ENCODE data around the gene FA2H.

The FA2H gene

DNA sequence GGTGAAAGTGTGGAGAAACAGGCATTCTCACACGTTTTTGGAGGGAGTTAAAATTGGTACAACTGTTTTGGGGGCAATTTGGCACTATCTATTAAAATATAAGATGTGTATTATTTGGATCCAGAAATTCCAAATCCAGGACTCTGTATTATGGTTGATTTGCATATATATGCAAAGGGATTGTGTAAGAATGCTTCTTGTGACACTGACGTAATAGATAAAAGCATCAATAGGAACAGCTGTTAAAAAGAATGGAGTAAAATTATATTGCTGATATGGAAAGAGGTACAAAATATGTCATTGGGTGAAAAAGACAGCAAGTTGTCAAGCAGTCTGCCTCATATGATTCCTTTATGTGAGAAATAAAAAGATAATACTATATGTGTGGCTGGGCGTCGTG lies 17.3 kb downstream of the FA2H start:
- no peak overlapping the region for H3K9ac ChIP-seq (ENCODE audit: low read length)
- no peaks in the 10 kb centered on the region for H3K79me2 ChIP-seq (ENCODE audit: low read length)
- peaks cover 7% of the 10 kb centered on the region; the same call in 1 of the 2 replicates for H3K4me1 ChIP-seq (ENCODE audit: low read length)
- peaks cover 18% of the 10 kb centered on the region for H3K27me3 ChIP-seq (ENCODE audit: low read depth, low read length)
- H4K20me1 ChIP-seq (ENCODE audit: insufficient read depth, low read length) = no peaks in the 10 kb centered on the region
- no peak for TF ChIP-seq EZH2phosphoT487 (IDR thresholded peaks at IDR 0.05; ENCODE audit: low read depth)
- TF ChIP-seq, protein P1, sequence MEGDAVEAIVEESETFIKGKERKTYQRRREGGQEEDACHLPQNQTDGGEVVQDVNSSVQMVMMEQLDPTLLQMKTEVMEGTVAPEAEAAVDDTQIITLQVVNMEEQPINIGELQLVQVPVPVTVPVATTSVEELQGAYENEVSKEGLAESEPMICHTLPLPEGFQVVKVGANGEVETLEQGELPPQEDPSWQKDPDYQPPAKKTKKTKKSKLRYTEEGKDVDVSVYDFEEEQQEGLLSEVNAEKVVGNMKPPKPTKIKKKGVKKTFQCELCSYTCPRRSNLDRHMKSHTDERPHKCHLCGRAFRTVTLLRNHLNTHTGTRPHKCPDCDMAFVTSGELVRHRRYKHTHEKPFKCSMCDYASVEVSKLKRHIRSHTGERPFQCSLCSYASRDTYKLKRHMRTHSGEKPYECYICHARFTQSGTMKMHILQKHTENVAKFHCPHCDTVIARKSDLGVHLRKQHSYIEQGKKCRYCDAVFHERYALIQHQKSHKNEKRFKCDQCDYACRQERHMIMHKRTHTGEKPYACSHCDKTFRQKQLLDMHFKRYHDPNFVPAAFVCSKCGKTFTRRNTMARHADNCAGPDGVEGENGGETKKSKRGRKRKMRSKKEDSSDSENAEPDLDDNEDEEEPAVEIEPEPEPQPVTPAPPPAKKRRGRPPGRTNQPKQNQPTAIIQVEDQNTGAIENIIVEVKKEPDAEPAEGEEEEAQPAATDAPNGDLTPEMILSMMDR (IDR thresholded peaks at IDR 0.05; ENCODE audit: low read depth, low read length) = no peak
- no peak overlapping the region for H3K27ac ChIP-seq (ENCODE audit: low read length)
- H3K36me3 ChIP-seq (replicated peaks; ENCODE audit: low read depth, low read length) = no peaks in the 10 kb centered on the region
- H2AFZ ChIP-seq (ENCODE audit: low read depth, low read length) = no peak overlapping the region
- no peaks in the 10 kb centered on the region for H3K9me3 ChIP-seq (ENCODE audit: insufficient read depth, low read length)
- no peak overlapping the region for H3K4me3 ChIP-seq (ENCODE audit: low read length)
- no peak overlapping the region for H3K4me2 ChIP-seq (ENCODE audit: low read length)

DNA sequence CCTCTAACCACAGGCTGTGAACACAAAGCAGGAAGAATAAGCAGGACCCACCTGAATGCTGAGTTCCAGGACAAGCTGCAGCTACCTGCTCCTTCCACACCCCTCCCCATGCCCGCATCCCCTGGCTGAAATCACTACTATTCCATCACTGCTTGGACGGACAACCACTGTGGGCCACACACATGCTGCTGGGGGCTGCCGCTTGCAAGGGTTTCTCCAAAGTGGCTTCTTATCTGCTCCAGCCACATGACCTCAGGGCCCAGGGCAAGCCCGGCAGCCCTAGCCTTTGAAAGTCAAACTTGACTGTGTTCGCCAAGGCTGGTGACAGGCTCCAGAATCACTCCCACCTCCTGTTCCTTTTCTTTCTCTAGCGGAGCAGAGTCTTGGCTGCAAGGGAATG lies 18.4 kb downstream of the FA2H start:
- H3K9me3 ChIP-seq (ENCODE audit: insufficient read depth, low read length) = no peaks in the 10 kb centered on the region
- H2AFZ ChIP-seq (ENCODE audit: low read depth, low read length) = no peak overlapping the region
- H3K4me1 ChIP-seq (ENCODE audit: low read length) = peaks cover 7% of the 10 kb centered on the region; the same call in 1 of the 2 replicates
- no peak overlapping the region for H3K4me2 ChIP-seq (ENCODE audit: low read length)
- H3K36me3 ChIP-seq (replicated peaks; ENCODE audit: low read depth, low read length) = no peaks in the 10 kb centered on the region
- H3K79me2 ChIP-seq (ENCODE audit: low read length) = no peaks in the 10 kb centered on the region
- TF ChIP-seq EZH2phosphoT487 (IDR thresholded peaks at IDR 0.05; ENCODE audit: low read depth) = no peak
- TF ChIP-seq, protein P1 (IDR thresholded peaks at IDR 0.05; ENCODE audit: low read depth, low read length) = no peak
- no peak overlapping the region for H3K9ac ChIP-seq (ENCODE audit: low read length)
- peaks cover 18% of the 10 kb centered on the region for H3K27me3 ChIP-seq (ENCODE audit: low read depth, low read length)
- no peak overlapping the region for H3K4me3 ChIP-seq (ENCODE audit: low read length)
- H3K27ac ChIP-seq (ENCODE audit: low read length) = no peak overlapping the region
- H4K20me1 ChIP-seq (ENCODE audit: insufficient read depth, low read length) = no peaks in the 10 kb centered on the region

DNA sequence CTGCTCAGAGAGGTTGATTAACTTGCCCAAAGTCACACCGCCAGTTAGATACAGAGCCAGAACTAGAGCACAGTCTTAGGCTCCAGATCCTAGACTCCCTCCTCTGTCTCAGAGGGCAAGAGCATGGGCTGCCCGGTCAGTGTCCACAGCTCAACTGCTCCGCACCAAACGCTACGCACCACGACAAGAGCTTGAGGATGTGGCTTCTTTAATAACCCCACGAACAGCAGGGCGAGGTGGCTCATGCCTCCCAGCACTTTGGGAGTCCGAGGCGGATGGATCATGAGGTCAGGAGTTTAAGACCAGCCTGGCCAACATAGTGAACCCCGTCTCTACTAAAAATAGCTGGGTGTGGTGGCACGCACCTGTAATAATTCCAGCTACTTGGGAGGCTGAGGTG lies 21.4 kb downstream of the FA2H start:
- Histone ChIP-seq H3K27ac (ENCODE audit: low read length) (no peak overlapping the region), H3K4me3 (ENCODE audit: low read length) (no peak overlapping the region), H3K79me2 (ENCODE audit: low read length) (no peaks in the 10 kb centered on the region), H3K9me3 (ENCODE audit: insufficient read depth, low read length) (no peaks in the 10 kb centered on the region), H3K4me1 (ENCODE audit: low read length) (no peaks in the 10 kb centered on the region), H2AFZ (ENCODE audit: low read depth, low read length) (no peak overlapping the region), H3K4me2 (ENCODE audit: low read length) (no peak overlapping the region), H3K27me3 (ENCODE audit: low read depth, low read length) (peaks cover 18% of the 10 kb centered on the region), H3K9ac (ENCODE audit: low read length) (no peak overlapping the region), H4K20me1 (ENCODE audit: insufficient read depth, low read length) (no peaks in the 10 kb centered on the region), H3K36me3 (replicated peaks; ENCODE audit: low read depth, low read length) (no peaks in the 10 kb centered on the region)
- TF ChIP-seq, protein P1 (IDR thresholded peaks at IDR 0.05; ENCODE audit: low read depth, low read length) = no peak
- no peak for TF ChIP-seq EZH2phosphoT487 (IDR thresholded peaks at IDR 0.05; ENCODE audit: low read depth)

DNA sequence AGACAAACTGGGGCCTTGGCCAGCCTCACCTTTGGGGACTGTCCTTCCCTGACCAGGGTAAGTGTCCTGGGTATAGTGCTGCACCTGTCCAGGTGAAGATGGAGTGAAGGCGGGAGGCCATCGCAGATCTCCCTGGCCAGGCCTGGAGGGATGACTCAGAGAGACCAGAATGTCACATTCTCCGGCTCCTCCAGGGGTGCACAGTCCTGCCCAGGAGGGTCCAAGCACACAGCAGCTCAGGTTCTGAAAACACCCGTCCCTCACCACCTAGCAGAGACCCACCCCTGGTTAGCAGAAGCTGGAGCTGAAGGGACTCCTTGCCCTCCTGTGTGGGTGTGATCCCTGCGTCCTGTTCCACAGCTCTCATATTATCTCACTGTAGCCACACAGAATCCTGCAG lies 21.9 kb downstream of the FA2H start:
- no peak for TF ChIP-seq EZH2phosphoT487 (IDR thresholded peaks at IDR 0.05; ENCODE audit: low read depth)
- TF ChIP-seq, protein P1 (IDR thresholded peaks at IDR 0.05; ENCODE audit: low read depth, low read length) = no peak
- no peak overlapping the region for H3K4me3 ChIP-seq (ENCODE audit: low read length)
- H3K27me3 ChIP-seq (ENCODE audit: low read depth, low read length) = peaks cover 18% of the 10 kb centered on the region
- no peaks in the 10 kb centered on the region for H3K9me3 ChIP-seq (ENCODE audit: insufficient read depth, low read length)
- H3K9ac ChIP-seq (ENCODE audit: low read length) = no peak overlapping the region
- no peaks in the 10 kb centered on the region for H3K79me2 ChIP-seq (ENCODE audit: low read length)
- H2AFZ ChIP-seq (ENCODE audit: low read depth, low read length) = no peak overlapping the region
- H3K27ac ChIP-seq (ENCODE audit: low read length) = no peak overlapping the region
- H3K4me2 ChIP-seq (ENCODE audit: low read length) = no peak overlapping the region
- H3K4me1 ChIP-seq (ENCODE audit: low read length) = no peaks in the 10 kb centered on the region
- H4K20me1 ChIP-seq (ENCODE audit: insufficient read depth, low read length) = no peaks in the 10 kb centered on the region
- no peaks in the 10 kb centered on the region for H3K36me3 ChIP-seq (replicated peaks; ENCODE audit: low read depth, low read length)
